ENCODE data around the gene GRIK3. TPM values are rescaled to one million over a fixed set of nuclear protein-coding genes. Genes with fewer than 3 reads are reported as not detected.

Gene GRIK3
- total RNA-seq, 6 experiments from 2014 or later, result not detected

DNA sequence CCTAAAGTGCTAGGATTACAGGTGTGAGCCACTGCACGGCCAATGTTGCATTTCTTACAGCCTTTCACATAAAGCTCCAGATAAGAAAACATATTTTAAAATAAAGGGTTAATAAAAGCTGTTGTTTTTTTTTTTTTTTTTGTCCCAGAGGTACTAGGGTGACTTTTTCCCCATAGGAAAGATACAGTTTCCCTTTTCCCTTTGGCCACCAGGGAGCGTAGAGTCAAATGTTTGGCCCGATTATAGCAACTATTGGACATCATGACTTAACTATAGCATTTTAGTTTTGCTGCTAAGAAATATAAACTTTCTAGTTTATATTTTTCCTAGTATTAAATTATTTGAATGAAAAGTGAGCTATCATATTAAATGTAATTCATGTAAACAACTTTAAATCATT is 31.4 kb downstream of the GRIK3 start:
- 0 out of 2 replicates have a peak, but pooled peaks cover 2% of the 10 kb centered on the region for H3K27me3 Mint-ChIP-seq (ENCODE audit: insufficient read depth)
- H3K4me3 Mint-ChIP-seq, result no peak overlapping the region

DNA sequence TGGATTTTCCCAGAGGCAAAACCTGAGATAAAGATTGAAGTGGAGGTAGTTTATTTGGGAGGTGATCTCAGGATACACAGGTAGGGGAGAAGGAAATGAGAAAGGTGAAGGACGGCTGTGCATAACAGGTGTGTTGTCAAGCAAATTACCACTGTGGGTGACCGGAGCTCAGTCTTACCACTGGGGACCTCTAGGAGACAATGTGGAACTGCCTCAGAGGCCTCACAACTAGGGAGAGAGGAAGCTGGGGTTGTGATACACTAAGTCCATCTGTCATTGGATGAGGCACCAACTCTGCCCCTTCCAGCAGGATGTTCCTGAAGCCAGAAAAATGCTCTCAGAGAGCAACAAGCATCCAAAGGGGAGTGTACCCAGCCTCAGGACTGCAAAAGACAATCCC is 32.6 kb downstream of the GRIK3 start:
- Mint-ChIP-seq H3K36me3 (ENCODE audit: low read depth) (no peaks in the 10 kb centered on the region), H3K9me3 (peaks cover 65% of the 10 kb centered on the region), H3K27ac (no peak overlapping the region), H3K27me3 (ENCODE audit: insufficient read depth) (0 out of 2 replicates have a peak, but pooled peaks cover 2% of the 10 kb centered on the region), H3K4me1 (ENCODE audit: low read depth) (no peaks in the 10 kb centered on the region), H3K4me3 (no peak overlapping the region)
- TF ChIP-seq, protein P1, sequence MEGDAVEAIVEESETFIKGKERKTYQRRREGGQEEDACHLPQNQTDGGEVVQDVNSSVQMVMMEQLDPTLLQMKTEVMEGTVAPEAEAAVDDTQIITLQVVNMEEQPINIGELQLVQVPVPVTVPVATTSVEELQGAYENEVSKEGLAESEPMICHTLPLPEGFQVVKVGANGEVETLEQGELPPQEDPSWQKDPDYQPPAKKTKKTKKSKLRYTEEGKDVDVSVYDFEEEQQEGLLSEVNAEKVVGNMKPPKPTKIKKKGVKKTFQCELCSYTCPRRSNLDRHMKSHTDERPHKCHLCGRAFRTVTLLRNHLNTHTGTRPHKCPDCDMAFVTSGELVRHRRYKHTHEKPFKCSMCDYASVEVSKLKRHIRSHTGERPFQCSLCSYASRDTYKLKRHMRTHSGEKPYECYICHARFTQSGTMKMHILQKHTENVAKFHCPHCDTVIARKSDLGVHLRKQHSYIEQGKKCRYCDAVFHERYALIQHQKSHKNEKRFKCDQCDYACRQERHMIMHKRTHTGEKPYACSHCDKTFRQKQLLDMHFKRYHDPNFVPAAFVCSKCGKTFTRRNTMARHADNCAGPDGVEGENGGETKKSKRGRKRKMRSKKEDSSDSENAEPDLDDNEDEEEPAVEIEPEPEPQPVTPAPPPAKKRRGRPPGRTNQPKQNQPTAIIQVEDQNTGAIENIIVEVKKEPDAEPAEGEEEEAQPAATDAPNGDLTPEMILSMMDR (IDR thresholded peaks at IDR 0.05), result no peak
- no peak for DNase-seq

More for the DNA sequence above, 31.4 kb downstream of the GRIK3 start:
- DNase-seq, result no peak
- Mint-ChIP-seq H3K36me3 (ENCODE audit: low read depth) (no peaks in the 10 kb centered on the region), H3K9me3 (peaks cover 70% of the 10 kb centered on the region), H3K27ac (no peak overlapping the region), H3K4me1 (ENCODE audit: low read depth) (no peaks in the 10 kb centered on the region)
- TF ChIP-seq, protein P1 (IDR thresholded peaks at IDR 0.05), result no peak; the same call in 1 of the 2 replicates

DNA sequence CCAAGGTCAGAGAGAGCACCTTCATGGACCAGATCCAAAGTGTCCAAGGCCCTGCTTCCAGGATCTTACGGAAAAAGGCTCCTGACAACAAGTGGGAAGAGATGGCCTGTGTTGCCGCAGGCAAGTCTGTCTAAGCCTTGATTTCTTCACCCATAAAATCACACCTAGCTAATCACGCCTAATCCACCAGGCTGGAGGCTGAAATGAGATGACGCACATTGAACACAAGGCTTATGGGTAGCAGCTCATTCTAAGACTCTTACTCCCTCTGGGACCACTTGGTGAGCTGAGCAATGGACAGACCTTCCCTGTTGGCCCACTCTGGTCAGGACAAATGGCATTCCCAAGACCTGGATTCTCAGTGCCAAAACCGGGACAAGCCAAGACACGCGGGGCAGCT is 38.2 kb downstream of the GRIK3 start:
- peaks cover 2% of the 10 kb centered on the region; the same call in 1 of the 2 replicates for H3K27me3 Mint-ChIP-seq (ENCODE audit: insufficient read depth)
- TF ChIP-seq, protein P1 (IDR thresholded peaks at IDR 0.05), result no peak
- H3K27ac Mint-ChIP-seq, result no peak overlapping the region
- no peaks in the 10 kb centered on the region for H3K4me1 Mint-ChIP-seq (ENCODE audit: low read depth)
- DNase-seq, result no peak
- H3K36me3 Mint-ChIP-seq (ENCODE audit: low read depth), result peaks cover 8% of the 10 kb centered on the region
- H3K4me3 Mint-ChIP-seq, result no peak overlapping the region
- H3K9me3 Mint-ChIP-seq, result peaks cover 67% of the 10 kb centered on the region

DNA sequence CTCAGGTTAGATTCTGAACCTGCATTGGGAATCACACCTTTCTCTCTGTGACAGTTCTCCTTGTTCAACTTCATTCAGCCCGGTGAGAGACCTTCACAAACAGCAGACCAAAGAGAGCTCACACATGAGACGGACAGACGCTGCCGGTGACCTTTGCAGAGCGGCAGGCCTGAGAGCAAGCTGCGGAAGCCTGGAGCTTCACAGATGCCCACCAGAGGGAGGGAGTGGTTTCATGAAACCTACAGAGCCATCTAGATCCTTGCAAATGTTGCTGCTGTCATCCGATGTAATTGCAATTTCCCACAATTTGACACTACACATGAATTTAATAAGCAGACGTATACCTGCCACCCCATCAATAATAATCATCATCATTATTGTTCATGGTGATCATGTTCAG is 39.4 kb downstream of the GRIK3 start:
- peaks cover 3% of the 10 kb centered on the region for H3K27me3 Mint-ChIP-seq (ENCODE audit: insufficient read depth)

DNA sequence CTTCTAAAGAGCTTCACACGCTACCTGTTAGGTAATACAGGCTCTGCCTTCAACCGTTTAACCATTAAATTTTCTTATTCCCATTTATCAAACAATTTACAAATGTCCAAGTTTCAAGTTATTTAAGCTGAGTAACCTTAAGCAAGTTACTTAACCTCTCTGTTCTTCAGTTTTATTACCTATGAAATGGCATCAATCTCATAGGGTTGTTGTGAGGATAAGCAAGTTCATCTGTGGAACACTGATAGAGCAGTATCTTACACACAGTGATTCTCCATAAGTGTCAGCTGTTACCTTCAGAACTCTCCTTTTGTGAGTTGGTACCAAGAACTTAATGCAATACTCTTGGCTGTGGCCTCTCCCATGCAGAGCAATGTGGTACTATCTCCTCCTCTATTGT is 40.0 kb downstream of the GRIK3 start:
- Mint-ChIP-seq H3K9me3 (peaks cover 68% of the 10 kb centered on the region), H3K27me3 (ENCODE audit: insufficient read depth) (peaks cover 3% of the 10 kb centered on the region), H3K4me3 (no peak overlapping the region), H3K36me3 (ENCODE audit: low read depth) (peaks cover 8% of the 10 kb centered on the region), H3K4me1 (ENCODE audit: low read depth) (no peaks in the 10 kb centered on the region), H3K27ac (no peak overlapping the region)
- no peak for DNase-seq
- TF ChIP-seq, protein P1 (IDR thresholded peaks at IDR 0.05), result no peak

More for the DNA sequence above, 39.4 kb downstream of the GRIK3 start:
- DNase-seq, result no peak
- Mint-ChIP-seq H3K36me3 (ENCODE audit: low read depth) (peaks cover 8% of the 10 kb centered on the region), H3K4me3 (no peak overlapping the region), H3K9me3 (peaks cover 68% of the 10 kb centered on the region), H3K4me1 (ENCODE audit: low read depth) (no peaks in the 10 kb centered on the region), H3K27ac (no peak overlapping the region)
- TF ChIP-seq, protein P1 (IDR thresholded peaks at IDR 0.05), result no peak

All from HFFc6 (cell line).